PC-9 (cell line): ENCODE data around the gene ZNF419.

Experiments used
- EZH2 ChIP-seq: fragments of 200-600 bp; sonication (generic); IDR thresholded peaks from 2 replicates; pipeline ENCODE4 v1.8.0; 2017; ENCODE audit warnings: antibody characterized with exemption, low read depth
- TF ChIP-seq, protein P1 (sequence below): fragments of 200-600 bp; sonication (generic); conservative IDR thresholded peaks from 2 replicates; pipeline ENCODE4 v1.6.1; 2017; ENCODE audit warnings: mixed run types, antibody characterized with exemption, mild to moderate bottlenecking, moderate library complexity

DNA sequence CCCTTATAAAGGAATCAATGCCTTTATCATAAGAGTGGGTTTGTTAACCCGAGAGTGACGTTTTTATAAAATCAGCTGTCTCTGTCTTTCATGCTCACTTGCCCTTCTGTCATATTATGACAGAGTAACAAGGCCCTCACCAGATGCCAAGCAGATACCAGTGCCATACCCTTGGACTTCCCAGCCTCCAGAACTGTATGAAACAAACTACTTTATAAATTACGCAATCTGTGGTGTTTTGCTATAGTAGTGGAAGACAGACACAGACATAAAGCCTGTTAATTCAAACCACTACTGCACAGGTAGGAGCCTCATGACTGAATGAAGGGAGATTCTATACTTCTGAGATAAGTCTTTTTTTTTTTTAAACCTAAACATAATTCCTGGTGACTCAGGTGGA, 35.2 kb upstream of the ZNF419 start:
- TF ChIP-seq, protein P1, sequence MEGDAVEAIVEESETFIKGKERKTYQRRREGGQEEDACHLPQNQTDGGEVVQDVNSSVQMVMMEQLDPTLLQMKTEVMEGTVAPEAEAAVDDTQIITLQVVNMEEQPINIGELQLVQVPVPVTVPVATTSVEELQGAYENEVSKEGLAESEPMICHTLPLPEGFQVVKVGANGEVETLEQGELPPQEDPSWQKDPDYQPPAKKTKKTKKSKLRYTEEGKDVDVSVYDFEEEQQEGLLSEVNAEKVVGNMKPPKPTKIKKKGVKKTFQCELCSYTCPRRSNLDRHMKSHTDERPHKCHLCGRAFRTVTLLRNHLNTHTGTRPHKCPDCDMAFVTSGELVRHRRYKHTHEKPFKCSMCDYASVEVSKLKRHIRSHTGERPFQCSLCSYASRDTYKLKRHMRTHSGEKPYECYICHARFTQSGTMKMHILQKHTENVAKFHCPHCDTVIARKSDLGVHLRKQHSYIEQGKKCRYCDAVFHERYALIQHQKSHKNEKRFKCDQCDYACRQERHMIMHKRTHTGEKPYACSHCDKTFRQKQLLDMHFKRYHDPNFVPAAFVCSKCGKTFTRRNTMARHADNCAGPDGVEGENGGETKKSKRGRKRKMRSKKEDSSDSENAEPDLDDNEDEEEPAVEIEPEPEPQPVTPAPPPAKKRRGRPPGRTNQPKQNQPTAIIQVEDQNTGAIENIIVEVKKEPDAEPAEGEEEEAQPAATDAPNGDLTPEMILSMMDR: no peak
- TF ChIP-seq EZH2: no peak
